ENCODE results near the gene ATP1A2.

The ATP1A2 gene

GRCh38 chr1:160139840-160140239 lies 24.3 kb downstream of the ATP1A2 start:
- Histone ChIP-seq H3K79me2 (no peaks in the 10 kb centered on the region), H3K9ac (no peak overlapping the region), H3K27ac (no peak overlapping the region), H3K9me3 (ENCODE audit: control insufficient read depth, low read length) (no peaks in the 10 kb centered on the region), H3K36me3 (ENCODE audit: control insufficient read depth, insufficient read depth, low read length) (no peaks in the 10 kb centered on the region), H3K4me3 (ENCODE audit: low read depth, low read length) (no peak overlapping the region), H3K27me3 (ENCODE audit: control insufficient read depth, insufficient read depth, low read length) (no peaks in the 10 kb centered on the region), H2AFZ (no peak overlapping the region), H3K4me2 (ENCODE audit: low read length) (no peak overlapping the region), H3K4me1 (no peaks in the 10 kb centered on the region)
- no peak for TF ChIP-seq CTCF (IDR thresholded peaks at IDR 0.05)

GRCh38 chr1:160143695-160144094 lies 28.1 kb downstream of the ATP1A2 start:
- Histone ChIP-seq H3K36me3 (ENCODE audit: control insufficient read depth, insufficient read depth, low read length) (no peaks in the 10 kb centered on the region), H3K27me3 (ENCODE audit: control insufficient read depth, insufficient read depth, low read length) (no peaks in the 10 kb centered on the region), H3K4me3 (ENCODE audit: low read depth, low read length) (no peak overlapping the region), H3K9me3 (ENCODE audit: control insufficient read depth, low read length) (no peaks in the 10 kb centered on the region), H3K79me2 (no peaks in the 10 kb centered on the region), H3K4me1 (no peaks in the 10 kb centered on the region), H3K27ac (no peak overlapping the region), H3K9ac (no peak overlapping the region), H3K4me2 (ENCODE audit: low read length) (no peak overlapping the region), H2AFZ (no peak overlapping the region)
- no peak for TF ChIP-seq CTCF (IDR thresholded peaks at IDR 0.05)

GRCh38 chr1:160144921-160145320 lies 29.4 kb downstream of the ATP1A2 start:
- H3K9me3 ChIP-seq (ENCODE audit: control insufficient read depth, low read length): no peaks in the 10 kb centered on the region
- TF ChIP-seq CTCF (IDR thresholded peaks at IDR 0.05): no peak
- H3K4me2 ChIP-seq (ENCODE audit: low read length): no peak overlapping the region
- H3K4me3 ChIP-seq (ENCODE audit: low read depth, low read length): no peak overlapping the region
- no peak overlapping the region for H3K9ac ChIP-seq
- H3K4me1 ChIP-seq: no peaks in the 10 kb centered on the region
- H2AFZ ChIP-seq: no peak overlapping the region
- H3K27me3 ChIP-seq (ENCODE audit: control insufficient read depth, insufficient read depth, low read length): no peaks in the 10 kb centered on the region
- no peak overlapping the region for H3K27ac ChIP-seq
- H3K79me2 ChIP-seq: no peaks in the 10 kb centered on the region
- H3K36me3 ChIP-seq (ENCODE audit: control insufficient read depth, insufficient read depth, low read length): no peaks in the 10 kb centered on the region

GRCh38 chr1:160146107-160146506 lies 30.5 kb downstream of the ATP1A2 start:
- Histone ChIP-seq H3K9ac (no peak overlapping the region), H3K27me3 (ENCODE audit: control insufficient read depth, insufficient read depth, low read length) (no peaks in the 10 kb centered on the region), H3K9me3 (ENCODE audit: control insufficient read depth, low read length) (no peaks in the 10 kb centered on the region), H3K36me3 (ENCODE audit: control insufficient read depth, insufficient read depth, low read length) (no peaks in the 10 kb centered on the region), H3K27ac (no peak overlapping the region), H3K79me2 (no peaks in the 10 kb centered on the region), H3K4me2 (ENCODE audit: low read length) (no peak overlapping the region), H3K4me1 (no peaks in the 10 kb centered on the region), H2AFZ (no peak overlapping the region), H3K4me3 (ENCODE audit: low read depth, low read length) (no peak overlapping the region)
- TF ChIP-seq CTCF (IDR thresholded peaks at IDR 0.05): no peak

- H3K27ac ChIP-seq: no peak overlapping the region
- no peak overlapping the region for H3K9ac ChIP-seq
- peak overlapping the region; percentile 17 for H2AFZ ChIP-seq
- no peaks in the 10 kb centered on the region for H3K79me2 ChIP-seq
- no peaks in the 10 kb centered on the region for H3K36me3 ChIP-seq (ENCODE audit: control insufficient read depth, insufficient read depth, low read length)
- H3K27me3 ChIP-seq (ENCODE audit: control insufficient read depth, insufficient read depth, low read length): no peaks in the 10 kb centered on the region
- H3K4me1 ChIP-seq: no peaks in the 10 kb centered on the region
- no peaks in the 10 kb centered on the region for H3K9me3 ChIP-seq (ENCODE audit: control insufficient read depth, low read length)
- no peak for TF ChIP-seq CTCF (IDR thresholded peaks at IDR 0.05)
- H3K4me3 ChIP-seq (ENCODE audit: low read depth, low read length): no peak overlapping the region
- no peak overlapping the region for H3K4me2 ChIP-seq (ENCODE audit: low read length)
These were observed 32.6 kb downstream of the ATP1A2 start for GRCh38 chr1:160148121-160148520.
